Ovary (tissue), 3 donors: ENCODE data around the gene UST.

Experiments used
- CTCF ChIP-seq, 3 donors: fragments of 450-650 bp in 2 of 3; fragments of 200-600 bp in 1 of 3; IDR thresholded peaks; one replicate each; pipeline versions ENCODE4 v1.5.1 to v1.8.0; 2016 to 2022; ENCODE audit warnings: antibody characterized with exemption in 3 of 3, mild to moderate bottlenecking in 1 of 3
- EP300 ChIP-seq: sonication (generic); formaldehyde crosslinking; IDR thresholded peaks from one replicate; pipeline ENCODE4 v1.6.1; 2017; ENCODE audit warnings: antibody characterized with exemption
- POLR2A ChIP-seq: fragments of 450-650 bp; IDR thresholded peaks from one replicate; pipeline ENCODE4 v1.6.1; 2017; ENCODE audit warnings: antibody characterized with exemption, mild to moderate bottlenecking, moderate library complexity
- donor health status: DM: no; HTN: no; CAD: no.

DNA sequence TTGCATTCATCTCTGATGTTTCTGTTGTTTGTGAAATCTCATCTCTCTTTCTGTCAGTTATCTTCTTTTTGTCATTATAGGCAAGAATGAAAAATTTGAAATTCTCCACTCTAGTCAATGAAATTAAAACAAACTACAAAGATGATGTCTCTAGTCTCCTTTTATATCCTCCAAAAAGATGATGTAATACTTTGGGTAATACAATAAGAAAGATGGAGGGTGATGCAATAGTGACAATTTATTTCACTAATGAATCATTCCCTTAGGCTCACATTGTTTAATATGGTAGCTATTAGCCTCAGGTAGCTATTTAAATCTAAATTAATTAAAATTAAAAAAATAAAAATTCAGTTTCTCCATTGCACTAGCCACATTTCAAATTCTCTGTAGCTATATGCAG, 145.4 kb downstream of the UST start:
- TF ChIP-seq CTCF (IDR thresholded peaks at IDR 0.05) (no peak), POLR2A (no peak), EP300 (no peak)
